ENCODE data around the gene FBXL16. TPM values are rescaled to one million over a fixed set of nuclear protein-coding genes. Genes with fewer than 3 reads are reported as not detected.
A peak's percentile ranks its signal among the peaks of the same experiment; 100 is the strongest.

The FBXL16 gene
- total and polyA plus RNA-seq, 3 experiments from 2014 or later: 7.6 to 16.9 (median 11.1) TPM

GRCh38 chr16:719815-720446 is 14.3 kb upstream of the FBXL16 start:
- H3K36me3 Mint-ChIP-seq: no peaks in the 10 kb centered on the region
- Histone ChIP-seq H3K27ac (ENCODE audit: low read depth, low read length) (peak overlapping the region; percentile 82), H3K9me3 (ENCODE audit: low read length) (no peaks in the 10 kb centered on the region), H3K4me3 (ENCODE audit: low read length) (peak overlapping the region; percentile 67), H3K36me3 (ENCODE audit: insufficient read depth, low read length) (no peaks in the 10 kb centered on the region), H3K27me3 (ENCODE audit: insufficient read depth, low read length, poor library complexity, severe bottlenecking) (no peaks in the 10 kb centered on the region), H3K4me1 (ENCODE audit: insufficient read depth, low read length) (peaks cover 31% of the 10 kb centered on the region)
- H3K4me3 Mint-ChIP-seq: peak overlapping the region; percentile 83 to 97 (median 89)
- no peaks in the 10 kb centered on the region for H3K27me3 Mint-ChIP-seq
- peak in 1 of 5 donors; percentile 55 for DNase-seq
- CTCF ChIA-PET: interaction anchor here (0.8 to 22.8 kb wide), 7 partner anchors 6 to 141 kb away, joined by 3 to 332 read pairs (median 10); partner anchors contain the start of genes CIAO3, HAGHL and METRN
- H3K27ac Mint-ChIP-seq: peak overlapping the region; percentile 74 to 98 (median 94)
- POLR2A ChIA-PET: interaction anchor here (0.8 to 3.2 kb wide), 6 partner anchors 8 to 68 kb away, joined by 3 to 21 read pairs (median 11); partner anchors contain the start of genes CHTF18, CIAO3, RPUSD1 and WDR24
- H3K4me1 Mint-ChIP-seq: peaks cover 18 to 45% (median 19%) of the 10 kb centered on the region in 3 donors
- H3K9me3 Mint-ChIP-seq: no peaks in the 10 kb centered on the region

- Histone ChIP-seq H3K4me3 (ENCODE audit: low read length) (no peak overlapping the region), H3K9me3 (ENCODE audit: low read length) (no peaks in the 10 kb centered on the region), H3K27me3 (ENCODE audit: insufficient read depth, low read length, poor library complexity, severe bottlenecking) (no peaks in the 10 kb centered on the region), H3K4me1 (ENCODE audit: insufficient read depth, low read length) (peaks cover 35% of the 10 kb centered on the region), H3K36me3 (ENCODE audit: insufficient read depth, low read length) (no peaks in the 10 kb centered on the region), H3K27ac (ENCODE audit: low read depth, low read length) (no peak overlapping the region)
- Mint-ChIP-seq H3K9me3 (no peaks in the 10 kb centered on the region), H3K4me3 (peak overlapping the region in 6 of 7 donors; percentile 19 to 97 (median 88)), H3K4me1 (peaks cover 18 to 45% (median 19%) of the 10 kb centered on the region in 3 donors), H3K27me3 (no peaks in the 10 kb centered on the region), H3K27ac (peak overlapping the region in 6 of 8 donors; percentile 34 to 98 (median 62)), H3K36me3 (no peaks in the 10 kb centered on the region)
- POLR2A ChIA-PET: interaction anchor here (1.4 to 5.9 kb wide), 2 partner anchors 7 to 9 kb away, joined by 10 to 53 read pairs; partner anchors contain the start of genes CCDC78 and HAGHL
- DNase-seq: no peak
- CTCF ChIA-PET: interaction anchor here (0.9 to 22.8 kb wide), 4 partner anchors 9 to 67 kb away, joined by 4 to 332 read pairs (median 7); partner anchors contain the start of genes CIAO3 and HAGHL
Observed at GRCh38 chr16:718922-719321, 13.3 kb upstream of the FBXL16 start.

- no peak overlapping the region for H3K27ac ChIP-seq (ENCODE audit: low read depth, low read length)
- ChIA-PET CTCF (interaction anchor here (0.9 to 22.8 kb wide), 3 partner anchors 8 to 67 kb away, joined by 4 to 332 read pairs (median 4); partner anchors contain the start of genes CIAO3 and HAGHL), POLR2A (interaction anchor here (5.9 kb wide), 1 partner anchor 8 kb away, joined by 53 read pairs; the partner anchor contains the start of genes CCDC78 and HAGHL)
- Mint-ChIP-seq H3K27ac (peak overlapping the region in 2 of 8 donors; percentile 12 to 98), H3K36me3 (no peaks in the 10 kb centered on the region), H3K9me3 (no peaks in the 10 kb centered on the region), H3K4me1 (peaks cover 18 to 42% (median 19%) of the 10 kb centered on the region in 3 donors), H3K27me3 (no peaks in the 10 kb centered on the region), H3K4me3 (peak overlapping the region in 3 of 7 donors; percentile 88 to 97 (median 89))
- no peaks in the 10 kb centered on the region for H3K27me3 ChIP-seq (ENCODE audit: insufficient read depth, low read length, poor library complexity, severe bottlenecking)
- H3K36me3 ChIP-seq (ENCODE audit: insufficient read depth, low read length): no peaks in the 10 kb centered on the region
- DNase-seq: no peak
- H3K4me3 ChIP-seq (ENCODE audit: low read length): no peak overlapping the region
- peaks cover 35% of the 10 kb centered on the region for H3K4me1 ChIP-seq (ENCODE audit: insufficient read depth, low read length)
- no peaks in the 10 kb centered on the region for H3K9me3 ChIP-seq (ENCODE audit: low read length)
Observed at GRCh38 chr16:718389-718788, 12.8 kb upstream of the FBXL16 start.

GRCh38 chr16:717450-718245 is 12.0 kb upstream of the FBXL16 start:
- Mint-ChIP-seq H3K4me3 (peak overlapping the region in 1 of 7 donors; percentile 51), H3K4me1 (peaks cover 17 to 40% (median 22%) of the 10 kb centered on the region in 3 donors), H3K27ac (no peak overlapping the region), H3K27me3 (peaks cover 0 to 2% of the 10 kb centered on the region in 2 donors), H3K9me3 (no peaks in the 10 kb centered on the region), H3K36me3 (no peaks in the 10 kb centered on the region)
- no peak overlapping the region for H3K4me3 ChIP-seq (ENCODE audit: low read length)
- H3K27ac ChIP-seq (ENCODE audit: low read depth, low read length): no peak overlapping the region
- H3K9me3 ChIP-seq (ENCODE audit: low read length): no peaks in the 10 kb centered on the region
- DNase-seq: no peak
- no peaks in the 10 kb centered on the region for H3K36me3 ChIP-seq (ENCODE audit: insufficient read depth, low read length)
- POLR2A ChIA-PET: interaction anchor here (5.9 kb wide), 1 partner anchor 9 kb away, joined by 53 read pairs; the partner anchor contains the start of genes CCDC78 and HAGHL
- H3K27me3 ChIP-seq (ENCODE audit: insufficient read depth, low read length, poor library complexity, severe bottlenecking): no peaks in the 10 kb centered on the region
- CTCF ChIA-PET: interaction anchor here (1.1 to 22.8 kb wide), 2 partner anchors 19 to 68 kb away, joined by 4 to 332 read pairs; partner anchors contain the start of genes CIAO3 and HAGHL
- H3K4me1 ChIP-seq (ENCODE audit: insufficient read depth, low read length): peaks cover 33% of the 10 kb centered on the region

- H3K4me3 Mint-ChIP-seq: peak overlapping the region in 5 of 7 donors; percentile 40 to 88 (median 61)
- no peak for DNase-seq
- CTCF ChIA-PET: interaction anchor here (1.0 to 22.8 kb wide), 4 partner anchors 6 to 69 kb away, joined by 3 to 332 read pairs (median 84); partner anchors contain the start of genes ANTKMT, CCDC78, CHTF18 and CIAO3
- no peaks in the 10 kb centered on the region for H3K36me3 ChIP-seq (ENCODE audit: insufficient read depth, low read length)
- no peak overlapping the region for H3K4me3 ChIP-seq (ENCODE audit: low read length)
- H3K27ac ChIP-seq (ENCODE audit: low read depth, low read length): no peak overlapping the region
- H3K9me3 ChIP-seq (ENCODE audit: low read length): no peaks in the 10 kb centered on the region
- H3K27ac Mint-ChIP-seq: peak overlapping the region in 3 of 8 donors; percentile 26 to 70 (median 30)
- POLR2A ChIA-PET: interaction anchor here (1.0 to 5.9 kb wide), 2 partner anchors 9 to 13 kb away, joined by 3 to 53 read pairs; partner anchors contain the start of genes CCDC78 and HAGHL
- H3K9me3 Mint-ChIP-seq: no peaks in the 10 kb centered on the region
- H3K27me3 Mint-ChIP-seq: peaks cover 0 to 3% of the 10 kb centered on the region in 2 donors
- no peaks in the 10 kb centered on the region for H3K27me3 ChIP-seq (ENCODE audit: insufficient read depth, low read length, poor library complexity, severe bottlenecking)
- peaks cover 27% of the 10 kb centered on the region for H3K4me1 ChIP-seq (ENCODE audit: insufficient read depth, low read length)
- H3K36me3 Mint-ChIP-seq: no peaks in the 10 kb centered on the region
- peaks cover 15 to 32% (median 23%) of the 10 kb centered on the region in 3 donors for H3K4me1 Mint-ChIP-seq
Observed at GRCh38 chr16:716768-717325, 11.2 kb upstream of the FBXL16 start.

- peaks cover 15 to 32% (median 23%) of the 10 kb centered on the region in 3 donors for H3K4me1 Mint-ChIP-seq
- ChIA-PET CTCF (interaction anchor here (0.6 to 22.8 kb wide), 5 partner anchors 7 to 315 kb away, joined by 3 to 332 read pairs (median 59); partner anchors contain the start of genes ANTKMT, CCDC78, CHTF18 and CIAO3), POLR2A (interaction anchor here (0.8 to 5.9 kb wide), 5 partner anchors 10 to 21 kb away, joined by 3 to 53 read pairs (median 4); partner anchors contain the start of genes CCDC78 and HAGHL)
- DNase-seq: no peak
- H3K4me3 ChIP-seq (ENCODE audit: low read length): no peak overlapping the region
- H3K4me3 Mint-ChIP-seq: peak overlapping the region; percentile 40 to 88 (median 61)
- H3K36me3 ChIP-seq (ENCODE audit: insufficient read depth, low read length): no peaks in the 10 kb centered on the region
- H3K27ac Mint-ChIP-seq: peak overlapping the region in 4 of 8 donors; percentile 30 to 70 (median 57)
- peaks cover 22% of the 10 kb centered on the region for H3K4me1 ChIP-seq (ENCODE audit: insufficient read depth, low read length)
- H3K27me3 ChIP-seq (ENCODE audit: insufficient read depth, low read length, poor library complexity, severe bottlenecking): peaks cover 3% of the 10 kb centered on the region
- no peaks in the 10 kb centered on the region for H3K9me3 ChIP-seq (ENCODE audit: low read length)
- no peak overlapping the region for H3K27ac ChIP-seq (ENCODE audit: low read depth, low read length)
- no peaks in the 10 kb centered on the region for H3K36me3 Mint-ChIP-seq
- H3K27me3 Mint-ChIP-seq: peaks cover 0 to 5% of the 10 kb centered on the region in 2 donors
- H3K9me3 Mint-ChIP-seq: no peaks in the 10 kb centered on the region
Observed at GRCh38 chr16:716200-716568, 10.6 kb upstream of the FBXL16 start.

All from CD8-positive, alpha-beta memory T cell (primary cell).